ENCODE data around the gene WDR83. TPM values are rescaled to one million over a fixed set of nuclear protein-coding genes. Genes with fewer than 3 reads are reported as not detected.
A peak's percentile ranks its signal among the peaks of the same experiment; 100 is the strongest.

Gene WDR83
- total and polyA plus RNA-seq, 2 of the 8 experiments (the other 6 are each of a cell fraction or from before 2014, with no cell fraction given): 12.6 to 15.3 TPM

- POLR2A ChIA-PET (ENCODE audit: partially characterized antibody): interaction anchor here (0.9 to 4.1 kb wide), 3 partner anchors 9 to 31 kb away, joined by 3 to 30 read pairs (median 4); partner anchors contain the start of gene FBXW9
- H4K91ac ChIP-seq (replicated peaks; ENCODE audit: insufficient read length, low read length): no peak within 1 kb of the TSS
- 90% methylated on average over 9 of the region's 9 CpGs; no CpG with 5 or more reads in 1 of the 2 experiments for WGBS, 2 experiments (ENCODE audit: extremely low coverage in 1 of 2, insufficient coverage in 1 of 2, insufficient read length in 1 of 2, insufficient replicate concordance in 2 of 2, low coverage in 1 of 2, low lambda C conversion rate in 2 of 2, missing lambda C conversion rate in 1 of 2)
- H2AK5ac ChIP-seq (ENCODE audit: low read depth, low read length): no peak within 1 kb of the TSS
- peaks cover 0 to 8% of the 10 kb centered on the region in 2 experiments for H4K20me1 ChIP-seq (replicated peaks in 1 of 2; ENCODE audit: control insufficient read depth in 1 of 2, insufficient read depth in 2 of 2, low read length in 2 of 2)
- no peaks in the 10 kb centered on the region for H3K79me2 ChIP-seq (ENCODE audit: control insufficient read depth in 1 of 2, insufficient read depth in 2 of 2, low read length in 2 of 2)
- H3K14ac ChIP-seq (ENCODE audit: insufficient read length): no peak within 1 kb of the TSS
- no peaks in the 10 kb centered on the region for H3K9me3 ChIP-seq (ENCODE audit: insufficient read depth in 2 of 2, low read depth in 1 of 2, low read length in 1 of 2)
- no peak within 1 kb of the TSS for H2BK12ac ChIP-seq (ENCODE audit: low read depth, low read length)
- H3K79me1 ChIP-seq (ENCODE audit: low read depth, low read length): no peaks in the 10 kb centered on the region
- CTCF ChIA-PET (ENCODE audit: partially characterized antibody): interaction anchor here (0.7 to 3.2 kb wide), 3 partner anchors 15 to 429 kb away, joined by 3 to 13 read pairs (median 3); partner anchors contain the start of gene TRIR
- H3K56ac ChIP-seq (replicated peaks; ENCODE audit: insufficient read length, low read depth, low read length): no peak within 1 kb of the TSS
- no peak within 1 kb of the TSS for H3K4ac ChIP-seq (replicated peaks; ENCODE audit: insufficient read length, low read depth, low read length)
- H3K9ac ChIP-seq (replicated peaks in 1 of 4; ENCODE audit: extremely low read depth in 1 of 4, low read depth in 3 of 4, low read length in 3 of 4): no peak within 1 kb of the TSS
- no peak within 1 kb of the TSS for H2BK120ac ChIP-seq (replicated peaks; ENCODE audit: low read depth, low read length)
- no peak within 1 kb of the TSS for H3K27ac ChIP-seq (ENCODE audit: low read depth, low read length)
- H3K23ac ChIP-seq (ENCODE audit: insufficient read length): no peak within 1 kb of the TSS
- no peak within 1 kb of the TSS for H3K18ac ChIP-seq (ENCODE audit: extremely low read depth, low read length)
- H3K36me3 ChIP-seq (ENCODE audit: control insufficient read depth in 2 of 4, insufficient read depth in 4 of 4, low read length in 3 of 4): no peaks in the 10 kb centered on the region
- no peak within 1 kb of the TSS for H2BK15ac ChIP-seq (ENCODE audit: low read length)
- H3K4me1 ChIP-seq (replicated peaks in 1 of 4; ENCODE audit: control insufficient read depth in 3 of 4, insufficient read depth in 4 of 4, low read length in 3 of 4): peaks cover 0 to 2% (median 0%) of the 10 kb centered on the region in 4 experiments; a peak in 1 of 7 replicates
- H4K8ac ChIP-seq (ENCODE audit: extremely low read depth, insufficient read depth, low read length): no peak within 1 kb of the TSS; the same call in 1 of the 2 replicates
- H2AFZ ChIP-seq (ENCODE audit: low read length): no peak within 1 kb of the TSS
- TF ChIP-seq, protein P1, sequence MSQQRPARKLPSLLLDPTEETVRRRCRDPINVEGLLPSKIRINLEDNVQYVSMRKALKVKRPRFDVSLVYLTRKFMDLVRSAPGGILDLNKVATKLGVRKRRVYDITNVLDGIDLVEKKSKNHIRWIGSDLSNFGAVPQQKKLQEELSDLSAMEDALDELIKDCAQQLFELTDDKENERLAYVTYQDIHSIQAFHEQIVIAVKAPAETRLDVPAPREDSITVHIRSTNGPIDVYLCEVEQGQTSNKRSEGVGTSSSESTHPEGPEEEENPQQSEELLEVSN (IDR thresholded peaks at IDR 0.05): 0 out of 2 replicates have a peak, but pooled peaks have one; percentile 26
- TF ChIP-seq BCL11A (IDR thresholded peaks at IDR 0.05; ENCODE audit: low read depth in 2 of 2, low read length in 2 of 2): no peak
- TF ChIP-seq, protein P2, sequence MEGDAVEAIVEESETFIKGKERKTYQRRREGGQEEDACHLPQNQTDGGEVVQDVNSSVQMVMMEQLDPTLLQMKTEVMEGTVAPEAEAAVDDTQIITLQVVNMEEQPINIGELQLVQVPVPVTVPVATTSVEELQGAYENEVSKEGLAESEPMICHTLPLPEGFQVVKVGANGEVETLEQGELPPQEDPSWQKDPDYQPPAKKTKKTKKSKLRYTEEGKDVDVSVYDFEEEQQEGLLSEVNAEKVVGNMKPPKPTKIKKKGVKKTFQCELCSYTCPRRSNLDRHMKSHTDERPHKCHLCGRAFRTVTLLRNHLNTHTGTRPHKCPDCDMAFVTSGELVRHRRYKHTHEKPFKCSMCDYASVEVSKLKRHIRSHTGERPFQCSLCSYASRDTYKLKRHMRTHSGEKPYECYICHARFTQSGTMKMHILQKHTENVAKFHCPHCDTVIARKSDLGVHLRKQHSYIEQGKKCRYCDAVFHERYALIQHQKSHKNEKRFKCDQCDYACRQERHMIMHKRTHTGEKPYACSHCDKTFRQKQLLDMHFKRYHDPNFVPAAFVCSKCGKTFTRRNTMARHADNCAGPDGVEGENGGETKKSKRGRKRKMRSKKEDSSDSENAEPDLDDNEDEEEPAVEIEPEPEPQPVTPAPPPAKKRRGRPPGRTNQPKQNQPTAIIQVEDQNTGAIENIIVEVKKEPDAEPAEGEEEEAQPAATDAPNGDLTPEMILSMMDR (IDR thresholded peaks at IDR 0.05; ENCODE audit: control extremely low read depth in 1 of 3, insufficient read depth in 1 of 3, low read depth in 1 of 3, low read length in 3 of 3): peak in 1 of 3 experiments; percentile 20; a peak in 1 of 4 replicates
- no peak within 1 kb of the TSS for H3K4me2 ChIP-seq (ENCODE audit: insufficient read depth in 1 of 2, low read depth in 2 of 2, low read length in 2 of 2)
- no peak within 1 kb of the TSS for H2BK5ac ChIP-seq (ENCODE audit: low read depth, low read length)
- no peak within 1 kb of the TSS for H3K4me3 ChIP-seq (ENCODE audit: extremely low read depth in 1 of 4, insufficient read depth in 2 of 4, low read depth in 3 of 4, low read length in 4 of 4)
- no peaks in the 10 kb centered on the region for H3K27me3 ChIP-seq (replicated peaks in 1 of 4; ENCODE audit: control insufficient read depth in 3 of 4, extremely low read depth in 1 of 4, insufficient read depth in 3 of 4, low read length in 3 of 4)
- no peaks in the 10 kb centered on the region for H3K23me2 ChIP-seq (ENCODE audit: low read depth, low read length)
- FAIRE-seq (no peak), DNase-seq (ENCODE audit: low read depth in 1 of 2, low spot score in 2 of 2) (no peak)
- H4K5ac ChIP-seq (ENCODE audit: insufficient read length, low read depth, low read length): no peak within 1 kb of the TSS
- H2BK20ac ChIP-seq (ENCODE audit: low read length): no peak within 1 kb of the TSS
Measured at GRCh38 chr19:12687496-12688196, 21.0 kb downstream of the WDR83 start, which contains the start of gene GNG14. GNG14 (plus strand) TSS chr19:12687998; CDS start chr19:12688049, 51 bp downstream.

All from H1 (cell line).